Heart left ventricle (tissue), 13 donors: ENCODE results near the gene CASQ2.

Experiments used
- CTCF ChIP-seq, 12 donors: fragments of 200-600 bp; sonication (generic) in 4 of 12; IDR thresholded peaks; one replicate each; pipeline versions ENCODE4 v1.5.0 to v1.8.0; 2018 to 2022; ENCODE audit warnings: antibody characterized with exemption in 12 of 12, mild to moderate bottlenecking in 5 of 12
- POLR2A ChIP-seq, 2 donors: fragments of 450-650 bp; IDR thresholded peaks; one replicate each; pipeline ENCODE4 v1.6.1; 2017; ENCODE audit warnings: antibody characterized with exemption in 2 of 2, mild to moderate bottlenecking in 2 of 2, moderate library complexity in 2 of 2
- donor health status: ischemic (EF 13 %, LVEDD 7.1; RV severe dilation, severe dysfunction).
- donor health status: DM: no; HTN: yes; CAD: no.
- donor health status: DM: no; HTN: no; CAD: no.
- donor health status: ischemic (EF 25% LVEDD 6.9; RV normal size, moderate dysfunction).
- donor health status: ischemic (EF 25% LVEDD 5.7; RV mildly dilated, moderate dysfunction).
- donor health status: ischemic (EF 35%, LVEDD 5.7; RV mildly dilated, moderate dysfunction).
- donor health status: nonischemic (EF 11% LVEDD 7.7; RV severe dilation, severe dysfunction).
- donor health status: DM: yes; HTN: yes; CAD: no.
- donor health status: PGD.
- donor health status: ischemic (EF 29% LVEDD 5.4; RV normal size, mild dysfunction).
- donor health status: nonischemic (EF 23%, LVEDD 6.1; RV moderate dilation, normal function).

- TF ChIP-seq POLR2A (IDR thresholded peaks at IDR 0.05) (no peak), CTCF (IDR thresholded peaks at IDR 0.05) (no peak)
Observed at GRCh38 chr1:115654125-115654524, 114.4 kb downstream of the CASQ2 start.
